HuH-7.5 (cell line): ENCODE data around the gene MYZAP.

Experiments used
- DNase-seq: peaks from one replicate; pipeline ENCODE4 v3.0.0; 2011; ENCODE audit warnings: low spot score

The MYZAP gene

GRCh38 chr15:57563416-57563815 lies 28.3 kb upstream of the MYZAP start:
- DNase-seq: no peak

- DNase-seq: no peak
These were observed 26.4 kb upstream of the MYZAP start for GRCh38 chr15:57565311-57565710.

- DNase-seq: no peak
These were observed 24.9 kb upstream of the MYZAP start for GRCh38 chr15:57566834-57567233.

GRCh38 chr15:57567891-57568290 lies 23.8 kb upstream of the MYZAP start:
- DNase-seq: no peak

- no peak for DNase-seq
These were observed 23.4 kb upstream of the MYZAP start for GRCh38 chr15:57568299-57568698.

- no peak for DNase-seq
These were observed 21.4 kb upstream of the MYZAP start for GRCh38 chr15:57570340-57570739.

- DNase-seq: no peak
These were observed 20.7 kb upstream of the MYZAP start for GRCh38 chr15:57570994-57571393.

GRCh38 chr15:57571725-57572124 lies 20.0 kb upstream of the MYZAP start:
- no peak for DNase-seq

GRCh38 chr15:57572468-57572867 lies 19.2 kb upstream of the MYZAP start:
- no peak for DNase-seq

GRCh38 chr15:57573151-57573550 lies 18.6 kb upstream of the MYZAP start:
- no peak for DNase-seq

GRCh38 chr15:57575363-57575762 lies 16.3 kb upstream of the MYZAP start:
- DNase-seq: no peak

GRCh38 chr15:57578288-57578900 lies 13.3 kb upstream of the MYZAP start:
- DNase-seq: no peak

GRCh38 chr15:57580428-57580827 lies 11.3 kb upstream of the MYZAP start:
- DNase-seq: no peak

- peak; percentile 38 for DNase-seq
These were observed 10.8 kb upstream of the MYZAP start for GRCh38 chr15:57580866-57581265.

- DNase-seq: no peak
These were observed 9.6 kb upstream of the MYZAP start for GRCh38 chr15:57582090-57582489.

GRCh38 chr15:57583282-57583681 lies 8.4 kb upstream of the MYZAP start:
- no peak for DNase-seq

GRCh38 chr15:57583720-57584119 lies 8.0 kb upstream of the MYZAP start:
- no peak for DNase-seq

- no peak for DNase-seq
These were observed 4.9 kb upstream of the MYZAP start for GRCh38 chr15:57586661-57587424.

- DNase-seq: no peak
These were observed 2.4 kb upstream of the MYZAP start for GRCh38 chr15:57589281-57589680.

GRCh38 chr15:57589754-57590153 lies 1.9 kb upstream of the MYZAP start:
- no peak for DNase-seq

GRCh38 chr15:57591237-57591821 lies 375 bp upstream of the MYZAP start:
- peak; percentile 30 for DNase-seq

- DNase-seq: no peak
These were observed 722 bp downstream of the MYZAP start for GRCh38 chr15:57592426-57592825.

GRCh38 chr15:57592836-57593420 lies 1.2 kb downstream of the MYZAP start:
- DNase-seq: no peak
